ENCODE measurements around the gene GHDC.
"Not testable (repeated sequence)": the region's sequence is repeated elsewhere in the genome, so short reads cannot be mapped to it uniquely, and the experiment has no call there.

GRCh38 chr17:42219280-42219679 is 25.0 kb upstream of the GHDC start:
- not testable (repeated sequence) for TF ChIP-seq CTCF (IDR thresholded peaks at IDR 0.05); ZFX (IDR thresholded peaks at IDR 0.05; ENCODE audit: borderline replicate concordance)

Measured in 22Rv1 (cell line).